AG09309 (cell line): ENCODE data around the gene ACOT7.

Source experiments
- DNase-seq: peaks from one replicate; pipeline ENCODE4 v3.0.0-alpha.2; 2010; ENCODE audit warnings: low read depth
- H3K4me3 ChIP-seq: 2 replicates; pipeline ENCODE4 v1.5.1; 2011; ENCODE audit warnings: mild to moderate bottlenecking, low read depth, low read length, moderate library complexity; ENCODE audit not compliant: control insufficient read depth
- CTCF ChIP-seq: IDR thresholded peaks from 2 replicates; pipeline ENCODE4 v1.5.1; 2011; ENCODE audit warnings: mild to moderate bottlenecking, low read depth, low read length, inconsistent platforms; ENCODE audit not compliant: insufficient read depth, control insufficient read depth; ENCODE audit errors: missing control alignments

Gene ACOT7

GRCh38 chr1:6254691-6255090 lies 138.9 kb downstream of the ACOT7 start:
- H3K4me3 ChIP-seq, result no peak overlapping the region
- TF ChIP-seq CTCF, result no peak
- DNase-seq, result no peak

DNA sequence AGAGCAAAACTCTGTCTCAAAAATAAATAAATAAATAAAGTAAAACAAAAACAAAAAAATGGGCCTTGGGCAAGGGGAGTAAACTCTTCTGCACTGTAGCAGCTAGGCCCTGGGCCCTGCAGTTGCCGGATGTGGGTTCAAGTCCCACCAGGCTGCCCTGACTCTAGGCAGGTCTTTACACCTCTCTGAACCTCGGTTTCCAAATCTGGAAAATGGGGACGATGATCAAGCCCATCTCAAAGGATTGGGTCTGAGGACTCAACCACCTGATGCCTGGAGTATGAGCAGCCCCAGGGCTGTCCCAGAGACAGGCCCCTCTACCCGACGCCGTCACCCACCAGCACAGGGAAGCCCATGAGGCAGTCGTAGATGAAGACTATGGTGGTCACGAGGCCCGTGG lies 140.2 kb downstream of the ACOT7 start:
- DNase-seq, result no peak
- TF ChIP-seq CTCF, result no peak
- H3K4me3 ChIP-seq, result no peak overlapping the region

GRCh38 chr1:6252374-6252710 lies 141.2 kb downstream of the ACOT7 start:
- TF ChIP-seq CTCF, result no peak
- H3K4me3 ChIP-seq, result no peak overlapping the region

DNA sequence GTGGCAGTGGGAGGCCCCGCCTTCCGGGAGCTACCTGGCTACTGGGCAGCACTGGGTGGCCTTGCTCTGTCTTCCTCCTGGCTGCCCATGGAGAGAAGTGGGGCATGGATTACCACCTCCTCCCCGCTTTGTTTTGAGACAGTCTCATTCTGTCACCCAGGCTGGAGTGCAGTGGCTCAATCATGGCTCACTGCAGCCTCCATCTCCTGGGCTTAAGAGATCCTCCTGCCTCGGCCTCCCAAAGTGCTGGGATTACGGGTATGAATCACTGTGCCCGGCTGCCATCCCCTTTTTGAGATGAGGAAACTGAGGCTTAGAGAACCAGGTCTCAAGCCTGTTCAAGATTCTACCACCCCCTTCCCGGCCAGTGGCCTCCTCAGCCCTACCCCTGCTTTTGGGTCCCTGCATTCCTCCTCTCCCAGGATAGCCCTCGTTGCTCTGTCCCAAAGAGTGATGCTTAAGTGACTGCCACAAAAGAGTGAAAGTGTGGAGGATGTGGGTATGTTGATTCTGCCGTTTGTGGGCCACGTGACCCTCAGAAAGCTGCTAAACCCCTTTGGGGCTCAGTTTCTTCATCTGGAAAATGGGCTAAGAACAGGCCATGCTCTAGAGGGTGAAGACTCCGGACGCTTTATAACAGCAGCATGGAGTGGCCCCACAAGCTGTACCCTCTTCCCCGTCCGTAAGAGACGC lies 141.7 kb downstream of the ACOT7 start:
- no peak for TF ChIP-seq CTCF
- no peak for DNase-seq
- H3K4me3 ChIP-seq, result no peak overlapping the region

More at GRCh38 chr1:6252374-6252710, 141.2 kb downstream of the ACOT7 start:
- no peak for DNase-seq

DNA sequence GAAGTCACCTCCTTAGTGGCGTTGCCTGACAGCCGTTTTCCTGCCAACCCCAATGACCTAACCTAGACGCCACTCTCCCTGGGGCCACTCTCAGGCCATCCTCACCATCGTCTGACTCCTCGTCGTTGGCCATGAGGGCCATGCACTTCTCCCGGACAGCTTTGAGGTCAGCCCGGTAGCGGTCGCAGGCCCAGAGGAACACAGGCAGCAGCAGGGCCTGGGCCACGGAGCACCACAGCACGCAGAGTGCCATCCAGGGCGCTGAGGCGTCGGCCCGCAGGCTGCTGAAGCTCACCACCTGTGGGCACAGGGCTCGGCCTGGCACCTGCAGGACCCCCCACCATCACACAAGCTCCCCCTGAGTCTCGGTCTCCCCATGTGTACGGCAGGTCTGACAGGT lies 142.3 kb downstream of the ACOT7 start:
- no peak for DNase-seq
- no peak for TF ChIP-seq CTCF
- no peak overlapping the region for H3K4me3 ChIP-seq

DNA sequence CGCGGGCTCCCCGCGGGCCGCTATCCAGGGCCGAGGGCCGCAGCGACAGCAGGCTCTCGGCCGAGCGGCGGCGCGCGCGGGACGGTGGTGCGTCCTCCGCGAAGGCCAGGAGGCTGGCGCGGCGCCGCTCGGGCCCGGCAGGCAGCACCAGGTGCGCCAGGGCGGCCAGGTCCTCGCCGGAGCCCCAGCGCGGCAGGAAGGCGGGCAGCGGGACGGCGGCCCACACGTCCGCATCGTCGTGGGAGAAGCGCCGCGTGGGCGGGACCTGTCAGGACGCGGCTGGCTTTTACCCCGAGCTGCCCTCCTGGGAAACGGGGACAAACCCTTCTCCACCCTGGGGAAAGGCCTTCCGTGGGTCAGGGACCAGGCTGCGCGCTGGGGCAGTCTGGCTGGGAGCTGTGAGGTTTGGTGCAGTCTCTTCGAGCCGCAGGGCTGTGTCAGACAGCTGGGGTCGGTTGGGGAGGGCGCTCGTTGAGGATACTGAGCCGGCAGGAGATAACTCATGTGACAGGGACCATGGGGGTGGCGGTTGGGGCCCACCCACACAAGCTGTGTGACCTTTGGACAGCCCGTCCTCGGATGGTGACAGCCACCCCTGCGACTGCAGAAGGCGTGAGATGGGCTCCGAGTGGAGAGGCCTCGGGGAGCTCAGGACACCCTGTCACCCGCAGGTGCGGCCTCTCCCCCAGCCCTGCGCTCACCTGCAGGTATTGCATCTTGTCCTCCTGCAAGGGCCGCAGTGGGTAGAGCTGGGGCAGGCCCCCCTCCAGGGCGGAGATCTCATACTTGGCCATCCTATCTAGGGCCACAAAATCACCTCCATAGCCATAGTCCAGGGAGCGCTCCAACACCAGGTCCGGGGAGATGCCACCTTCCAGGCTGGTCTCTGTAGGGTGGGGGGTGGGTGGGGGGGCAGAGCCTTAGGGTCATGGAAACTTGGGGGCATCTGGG lies 143.6 kb downstream of the ACOT7 start:
- no peak for TF ChIP-seq CTCF
- H3K4me3 ChIP-seq, result no peak overlapping the region
- no peak for DNase-seq
